Measurements from ENCODE around the gene CEACAM21.

CEACAM21 gene

DNA sequence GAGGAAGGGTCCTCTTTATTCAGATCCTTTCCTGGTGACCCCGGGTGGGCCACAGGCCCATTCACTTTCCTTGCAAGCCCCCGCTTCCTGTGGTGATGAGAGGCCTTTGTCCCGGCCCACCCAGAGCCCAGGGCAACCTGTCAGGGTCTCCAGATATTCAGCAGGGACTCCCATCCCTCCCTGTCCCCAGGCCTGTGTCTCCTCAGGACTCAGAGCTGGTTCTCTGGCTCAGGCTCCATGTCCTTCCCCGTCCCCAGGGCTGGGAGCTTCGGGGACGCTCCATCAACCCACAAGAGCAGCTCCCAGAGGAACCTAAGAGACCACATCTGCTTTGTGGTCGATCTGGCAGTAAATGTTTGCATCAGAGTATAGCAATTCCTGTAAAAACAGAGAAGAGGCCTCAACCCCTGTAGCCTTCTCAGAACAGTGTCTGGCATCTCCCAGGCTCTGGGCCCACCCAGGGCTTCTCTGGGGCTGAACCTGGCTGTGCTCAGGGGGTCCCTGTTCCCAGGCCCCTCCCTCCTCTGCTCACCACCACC is 43.1 kb downstream of the CEACAM21 start:
- DNase-seq (ENCODE audit: low read depth) = no peak

DNA sequence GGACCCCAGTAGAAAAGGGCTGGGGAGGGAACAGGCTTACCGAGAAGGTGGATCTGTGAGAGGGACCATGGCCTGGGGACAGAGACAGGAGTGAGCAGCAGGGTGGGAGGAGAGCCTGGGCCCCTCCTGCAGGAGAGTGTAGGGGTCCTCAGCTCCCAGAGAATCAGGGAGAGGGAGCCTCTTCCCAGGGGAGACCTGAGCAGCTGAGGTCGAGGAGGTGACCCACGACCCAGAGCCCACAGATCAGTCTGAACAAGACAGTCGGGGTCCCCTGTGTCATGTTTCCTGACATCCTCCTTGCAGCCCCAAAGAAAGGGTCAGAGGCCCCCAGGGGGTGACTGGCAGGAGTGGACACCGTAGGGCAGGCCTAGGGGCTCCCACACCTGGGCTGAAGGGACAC is 44.2 kb downstream of the CEACAM21 start:
- DNase-seq (ENCODE audit: low read depth) = no peak

DNA sequence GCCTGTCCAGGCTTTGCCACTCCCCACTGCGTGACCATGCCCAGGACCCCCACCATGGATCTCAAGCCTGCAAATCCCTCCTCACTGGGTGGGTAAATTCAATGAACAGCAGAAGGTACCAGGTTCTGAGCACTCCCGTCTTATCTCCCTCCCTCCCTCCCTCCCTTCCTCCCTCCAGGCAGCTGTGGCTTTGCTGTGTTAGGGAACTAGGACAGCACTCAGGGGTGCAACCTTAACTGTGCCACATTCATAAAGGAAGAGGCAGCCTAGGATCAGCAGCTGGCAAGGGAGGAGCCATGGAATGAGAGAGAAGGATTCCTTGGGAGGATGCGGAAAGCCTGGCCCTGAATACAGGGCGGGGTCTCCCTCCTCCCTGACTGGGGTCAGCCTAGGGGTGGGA is 45.3 kb downstream of the CEACAM21 start:
- no peak for DNase-seq (ENCODE audit: low read depth)

DNA sequence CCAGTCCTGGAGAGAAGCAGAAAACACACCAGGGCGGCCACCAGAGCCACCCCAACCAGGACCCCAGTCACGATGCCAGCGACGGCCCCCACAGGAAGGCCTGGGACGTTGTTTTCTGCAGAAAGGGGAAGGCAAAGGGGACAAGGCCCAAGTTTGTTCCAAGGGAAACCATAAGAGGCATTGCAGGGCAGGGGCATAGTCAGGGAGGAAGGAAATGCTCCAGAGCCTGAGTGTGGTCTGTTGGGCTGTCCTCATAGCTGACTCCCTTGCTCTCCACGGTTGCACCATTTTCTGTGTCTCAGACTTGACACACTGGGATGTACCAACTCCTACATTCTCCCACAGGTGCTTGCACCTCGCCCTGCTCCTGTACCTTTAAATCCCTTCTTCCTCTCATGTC is 45.7 kb downstream of the CEACAM21 start:
- DNase-seq (ENCODE audit: low read depth) = no peak

DNA sequence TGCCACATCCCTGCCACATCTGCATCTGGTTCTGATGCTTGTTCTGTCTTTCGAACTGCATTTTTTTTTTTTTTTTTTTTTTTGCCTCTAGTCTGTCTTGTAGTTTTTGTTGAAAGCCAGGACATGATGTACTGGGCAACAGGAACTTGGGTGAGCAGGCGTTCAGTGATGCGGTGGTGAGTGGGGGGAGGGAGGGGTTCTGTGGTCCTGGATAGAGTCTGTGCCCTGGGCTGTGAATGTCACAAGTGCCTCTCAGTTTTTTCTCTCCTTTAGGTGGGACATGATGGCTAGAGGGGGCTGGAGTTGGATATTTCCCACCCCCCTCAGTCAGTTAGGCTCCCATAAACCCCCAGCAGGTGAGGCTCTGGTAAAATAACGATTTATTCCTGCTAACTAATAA is 47.4 kb downstream of the CEACAM21 start:
- DNase-seq (ENCODE audit: low read depth) = no peak

DNA sequence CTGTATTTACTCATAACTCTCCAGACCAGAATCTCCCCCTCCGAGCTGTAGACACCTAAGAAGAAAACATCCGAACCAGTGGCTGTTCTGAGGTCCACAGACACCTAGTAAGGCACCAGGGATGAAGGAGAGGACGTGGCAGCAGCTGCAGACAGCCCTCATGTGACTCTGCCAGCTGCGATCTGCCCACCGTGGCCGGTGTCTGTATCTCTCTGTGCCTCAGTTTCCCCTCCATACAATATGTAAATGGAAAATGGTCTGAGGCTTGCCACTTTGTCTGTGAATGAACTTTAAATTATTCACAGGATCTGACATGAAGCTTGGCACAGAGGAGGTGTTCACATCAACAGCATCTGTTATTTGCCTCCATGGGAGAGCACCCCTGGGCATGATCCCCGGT is 48.5 kb downstream of the CEACAM21 start:
- DNase-seq (ENCODE audit: low read depth) = no peak

DNA sequence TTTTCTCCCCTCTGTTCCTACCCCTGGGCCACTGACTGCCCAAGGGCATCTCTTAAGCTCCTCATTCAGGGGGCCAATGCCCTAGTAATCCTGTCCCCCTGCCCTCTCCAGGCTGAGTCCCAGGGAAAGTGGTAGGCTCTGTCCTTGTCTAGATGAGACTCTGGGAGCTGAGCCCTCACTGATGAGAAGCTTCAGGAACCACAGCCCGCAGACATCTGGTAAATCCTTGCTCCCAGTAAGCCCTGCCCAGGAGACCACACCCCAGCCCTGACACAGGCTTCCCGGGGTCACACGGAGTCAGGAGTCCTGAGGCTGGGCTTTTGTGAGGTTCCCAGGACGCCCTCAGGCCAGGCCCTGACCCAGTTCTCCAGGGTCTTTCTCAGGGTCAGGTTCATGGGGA is 49.0 kb downstream of the CEACAM21 start:
- no peak for DNase-seq (ENCODE audit: low read depth)

DNA sequence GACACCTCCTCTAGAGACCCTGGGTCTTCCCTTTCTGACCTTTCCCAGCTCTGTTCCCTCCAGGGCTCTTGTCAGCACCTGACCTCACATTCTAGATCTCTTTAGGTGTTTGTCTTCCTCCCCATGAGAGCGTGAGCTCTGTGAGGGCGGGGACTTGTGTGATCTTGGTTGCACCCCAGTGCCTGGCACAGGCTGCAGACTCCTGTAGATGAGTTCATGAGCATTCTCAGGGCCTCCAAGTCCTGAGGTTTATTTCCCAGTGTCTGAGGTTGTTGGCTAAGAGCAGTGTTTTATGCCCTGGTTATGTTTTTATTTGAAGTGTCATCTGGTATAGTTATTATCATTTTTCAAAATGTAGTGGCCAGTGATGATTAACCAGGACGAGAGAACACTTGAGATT is 50.3 kb downstream of the CEACAM21 start:
- DNase-seq (ENCODE audit: low read depth) = no peak

DNA sequence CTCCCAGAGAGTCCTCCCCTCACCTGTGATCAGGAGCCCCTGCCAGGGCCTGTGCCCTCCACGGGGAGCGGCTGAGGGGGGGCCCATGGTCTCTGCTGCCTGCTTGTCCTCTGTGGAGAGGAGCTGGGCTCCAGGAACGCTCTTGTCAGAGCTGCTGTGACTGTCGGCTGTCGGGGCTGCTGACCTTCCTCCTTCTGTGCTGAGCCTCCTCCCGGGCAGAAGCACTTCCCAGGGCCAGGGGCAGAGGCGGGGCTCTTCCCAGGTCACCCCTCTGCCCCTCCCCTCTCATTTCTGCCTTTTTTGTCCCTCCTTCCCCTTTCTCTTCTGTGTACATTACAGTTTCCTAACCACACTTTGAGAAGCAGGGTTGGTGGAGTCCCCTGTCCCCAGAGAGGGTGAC is 50.9 kb downstream of the CEACAM21 start, which contains the start of gene CEACAM4:
TSS of gene CEACAM4 (minus strand) at position 198 of the 400 bp plus-strand sequence. CDS start at position 87, 111 bp downstream.
- no peak for DNase-seq (ENCODE audit: low read depth)

DNA sequence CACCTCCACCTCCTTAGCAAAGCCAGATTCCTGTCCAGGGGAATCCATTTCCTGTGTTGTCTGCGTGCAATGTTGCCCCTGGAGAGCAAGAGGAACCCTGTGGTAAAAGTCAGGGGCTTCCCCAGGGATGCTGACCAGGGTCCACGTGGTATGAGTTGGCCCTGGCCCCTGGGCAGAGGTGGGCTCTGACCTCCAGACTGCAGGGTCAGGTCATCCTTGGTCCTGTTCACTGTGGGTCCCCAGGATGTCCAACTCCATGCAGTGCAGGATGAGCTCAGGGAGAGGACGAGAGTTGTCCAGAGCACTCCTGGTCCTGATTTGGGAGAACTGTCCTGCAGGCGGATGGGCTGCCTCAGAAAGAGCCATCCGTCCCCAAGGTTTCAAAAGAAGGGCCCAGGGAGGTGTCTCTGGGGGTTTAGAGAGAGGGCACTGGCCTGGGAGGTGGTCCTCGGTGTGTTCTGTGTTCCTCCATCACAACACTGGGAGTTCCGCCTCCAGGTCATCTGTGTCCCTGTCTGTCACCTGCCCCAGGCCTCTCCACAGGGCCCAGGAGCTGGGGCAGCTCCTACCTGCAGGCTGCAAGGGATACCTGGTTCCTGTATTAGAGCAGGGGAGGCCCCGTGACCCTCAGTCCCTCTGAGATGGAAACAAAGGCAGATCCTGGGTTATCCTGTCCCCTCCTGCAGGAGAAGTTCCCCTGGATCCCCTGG is 52.2 kb downstream of the CEACAM21 start:
- DNase-seq (ENCODE audit: low read depth) = no peak

Data from EH (cell line).